ENCODE measurements around the gene MAD1L1. TPM values are rescaled to one million over a fixed set of nuclear protein-coding genes. Genes with fewer than 3 reads are reported as not detected.

Gene MAD1L1
- total RNA-seq, 2 experiments from 2014 or later: 157 to 160 TPM

DNA sequence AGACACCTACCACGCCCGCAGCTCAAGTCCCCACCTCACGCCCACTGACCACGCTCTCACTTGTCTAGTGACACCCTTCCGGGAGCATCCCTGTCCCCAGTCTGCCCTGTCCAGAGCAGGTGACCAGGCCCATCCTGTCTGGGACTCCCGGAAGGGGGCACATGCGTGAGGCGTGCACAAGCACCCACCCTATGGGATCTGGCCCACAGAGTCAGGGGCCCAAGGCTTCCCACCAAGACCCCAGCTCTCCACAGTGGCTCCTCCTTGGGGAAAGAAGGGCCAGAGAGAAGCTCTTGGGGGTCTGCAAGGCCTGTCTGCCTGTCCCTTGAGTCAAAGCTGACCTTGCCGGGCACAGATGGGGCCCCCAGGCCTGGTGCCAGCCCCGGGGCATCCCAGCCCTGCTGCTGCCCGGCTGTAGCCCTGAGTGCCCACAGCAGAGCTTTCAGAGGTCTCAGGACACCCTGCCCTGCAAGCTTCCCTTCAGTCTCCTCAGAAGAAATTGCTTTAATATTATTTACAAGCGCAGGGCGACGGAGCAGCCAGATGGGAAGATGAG lies 367.7 kb downstream of the MAD1L1 start:
- no peak overlapping the region for H3K4me3 ChIP-seq (ENCODE audit: low read length)
- no peak overlapping the region for H3K4me3 Mint-ChIP-seq
- no peaks in the 10 kb centered on the region for H3K9me3 Mint-ChIP-seq
- H3K27ac ChIP-seq (ENCODE audit: low read depth in 1 of 2, low read length in 2 of 2): no peak overlapping the region
- intact Hi-C loops (cut with DNase I, micrococcal nuclease): no loop called here
- peaks cover 24% of the 10 kb centered on the region for H3K36me3 Mint-ChIP-seq (ENCODE audit: low read depth)
- ChIA-PET POLR2A (no interaction called here), CTCF (no interaction called here)
- no peaks in the 10 kb centered on the region for H3K27me3 ChIP-seq (ENCODE audit: control insufficient read depth in 1 of 2, insufficient read depth in 2 of 2, low read length in 2 of 2)
- no peak overlapping the region for H3K27ac Mint-ChIP-seq
- H3K9me3 ChIP-seq (ENCODE audit: control insufficient read depth in 1 of 2, insufficient read depth in 1 of 2, low read length in 2 of 2): no peaks in the 10 kb centered on the region
- ATAC-seq (ENCODE audit: poor library complexity) (no peak), DNase-seq (no peak)
- no peaks in the 10 kb centered on the region for H3K27me3 Mint-ChIP-seq
- H3K4me1 Mint-ChIP-seq (ENCODE audit: low read depth): peaks cover 23% of the 10 kb centered on the region
- H3K4me1 ChIP-seq (ENCODE audit: insufficient read depth, low read length): peaks cover 12% of the 10 kb centered on the region
- TF ChIP-seq, protein P1, sequence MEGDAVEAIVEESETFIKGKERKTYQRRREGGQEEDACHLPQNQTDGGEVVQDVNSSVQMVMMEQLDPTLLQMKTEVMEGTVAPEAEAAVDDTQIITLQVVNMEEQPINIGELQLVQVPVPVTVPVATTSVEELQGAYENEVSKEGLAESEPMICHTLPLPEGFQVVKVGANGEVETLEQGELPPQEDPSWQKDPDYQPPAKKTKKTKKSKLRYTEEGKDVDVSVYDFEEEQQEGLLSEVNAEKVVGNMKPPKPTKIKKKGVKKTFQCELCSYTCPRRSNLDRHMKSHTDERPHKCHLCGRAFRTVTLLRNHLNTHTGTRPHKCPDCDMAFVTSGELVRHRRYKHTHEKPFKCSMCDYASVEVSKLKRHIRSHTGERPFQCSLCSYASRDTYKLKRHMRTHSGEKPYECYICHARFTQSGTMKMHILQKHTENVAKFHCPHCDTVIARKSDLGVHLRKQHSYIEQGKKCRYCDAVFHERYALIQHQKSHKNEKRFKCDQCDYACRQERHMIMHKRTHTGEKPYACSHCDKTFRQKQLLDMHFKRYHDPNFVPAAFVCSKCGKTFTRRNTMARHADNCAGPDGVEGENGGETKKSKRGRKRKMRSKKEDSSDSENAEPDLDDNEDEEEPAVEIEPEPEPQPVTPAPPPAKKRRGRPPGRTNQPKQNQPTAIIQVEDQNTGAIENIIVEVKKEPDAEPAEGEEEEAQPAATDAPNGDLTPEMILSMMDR (IDR thresholded peaks at IDR 0.05): no peak
- H3K36me3 ChIP-seq (ENCODE audit: insufficient read depth, low read length): peaks cover 30% of the 10 kb centered on the region

DNA sequence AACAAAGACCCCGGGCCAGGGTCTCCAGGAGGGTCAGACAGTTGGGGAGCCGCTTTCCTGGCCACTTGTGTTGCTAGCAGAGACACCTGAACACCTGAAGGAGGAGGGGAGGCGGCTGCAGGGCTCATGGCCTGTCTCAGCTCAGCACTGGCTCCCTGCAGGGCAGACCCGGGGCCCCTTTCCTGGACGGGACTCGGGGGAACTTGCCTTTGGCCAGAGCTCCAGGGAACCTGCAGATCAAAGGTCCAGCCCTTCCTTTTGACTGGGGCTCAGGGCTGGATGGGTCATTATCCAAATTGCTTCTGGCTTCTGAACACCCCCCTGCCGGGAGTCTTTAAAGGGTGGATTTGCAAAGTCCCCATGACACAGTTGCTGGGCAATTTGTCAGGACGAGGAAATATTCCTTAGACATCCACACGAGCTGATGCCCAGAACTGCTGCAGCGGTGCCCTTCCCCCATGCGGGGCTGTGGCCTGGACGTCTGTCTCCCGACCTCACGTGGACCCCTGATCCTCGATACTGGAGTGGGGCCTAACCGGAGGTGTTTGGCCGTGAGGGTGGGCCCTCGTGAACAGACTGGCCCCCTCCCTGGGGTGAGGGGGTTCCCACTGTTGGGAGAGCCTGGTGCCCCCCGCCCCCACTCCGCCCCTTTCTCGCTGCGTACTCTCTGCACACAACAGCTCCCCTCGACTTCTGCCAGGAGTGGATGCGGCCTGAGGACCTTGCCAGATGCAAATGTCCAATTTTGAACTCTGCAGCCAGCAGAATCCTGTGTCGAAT lies 368.4 kb downstream of the MAD1L1 start:
- ATAC-seq (ENCODE audit: poor library complexity) (no peak), DNase-seq (no peak)
- Histone ChIP-seq H3K9me3 (ENCODE audit: control insufficient read depth in 1 of 2, insufficient read depth in 1 of 2, low read length in 2 of 2) (no peaks in the 10 kb centered on the region), H3K27ac (ENCODE audit: low read depth in 1 of 2, low read length in 2 of 2) (no peak overlapping the region), H3K4me1 (ENCODE audit: insufficient read depth, low read length) (peaks cover 13% of the 10 kb centered on the region), H3K27me3 (ENCODE audit: control insufficient read depth in 1 of 2, insufficient read depth in 2 of 2, low read length in 2 of 2) (no peaks in the 10 kb centered on the region), H3K36me3 (ENCODE audit: insufficient read depth, low read length) (peaks cover 28% of the 10 kb centered on the region), H3K4me3 (ENCODE audit: low read length) (no peak overlapping the region)
- intact Hi-C loops (cut with DNase I, micrococcal nuclease): no loop called here
- peaks cover 18% of the 10 kb centered on the region for H3K4me1 Mint-ChIP-seq (ENCODE audit: low read depth)
- ChIA-PET POLR2A (no interaction called here), CTCF (no interaction called here)
- peaks cover 17% of the 10 kb centered on the region for H3K36me3 Mint-ChIP-seq (ENCODE audit: low read depth)
- no peaks in the 10 kb centered on the region for H3K9me3 Mint-ChIP-seq
- no peak overlapping the region for H3K4me3 Mint-ChIP-seq
- H3K27ac Mint-ChIP-seq: no peak overlapping the region
- TF ChIP-seq, protein P1 (IDR thresholded peaks at IDR 0.05): no peak
- H3K27me3 Mint-ChIP-seq: no peaks in the 10 kb centered on the region

DNA sequence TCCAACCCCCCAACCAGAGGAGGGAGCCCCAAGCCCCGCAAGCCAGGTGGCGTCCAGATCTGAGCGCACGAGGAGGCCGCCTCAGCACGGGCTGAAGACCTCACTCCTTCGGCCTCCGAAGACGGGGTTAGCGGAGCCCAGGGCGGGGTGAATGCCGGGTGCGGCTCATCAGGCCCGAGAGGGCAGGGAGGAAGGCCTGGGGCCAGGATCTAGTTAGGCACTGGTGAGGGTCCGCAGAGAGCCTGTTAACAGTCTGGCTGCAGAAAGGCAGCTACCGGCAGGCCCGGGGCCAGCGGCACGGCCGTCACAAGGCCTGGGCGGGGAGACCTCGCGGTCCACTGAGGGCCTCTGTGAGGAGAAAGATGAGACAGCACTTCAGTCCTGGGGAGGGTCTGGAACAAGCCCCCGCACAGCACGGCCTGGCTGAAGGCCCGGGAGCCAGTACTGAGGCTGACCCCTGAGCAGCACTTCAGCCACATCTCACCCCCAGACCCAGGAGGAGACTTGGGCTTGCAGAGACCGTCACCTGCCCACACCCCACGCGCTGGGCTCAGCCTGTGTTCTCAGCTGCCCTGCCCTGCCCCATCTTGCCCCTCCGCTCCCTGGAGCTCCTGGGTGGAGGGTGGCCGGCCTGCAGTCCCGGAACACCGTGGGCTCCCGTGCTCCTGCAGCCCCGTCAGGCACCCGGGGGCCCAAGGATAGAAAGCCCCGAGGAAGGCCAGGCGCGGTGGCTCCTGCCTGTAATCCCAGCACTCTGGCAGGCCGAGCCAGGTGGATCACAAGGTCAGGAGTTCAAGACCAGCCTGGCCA lies 369.4 kb downstream of the MAD1L1 start:
- Histone ChIP-seq H3K4me3 (ENCODE audit: low read length) (no peak overlapping the region), H3K36me3 (ENCODE audit: insufficient read depth, low read length) (peaks cover 27% of the 10 kb centered on the region), H3K9me3 (ENCODE audit: control insufficient read depth in 1 of 2, insufficient read depth in 1 of 2, low read length in 2 of 2) (no peaks in the 10 kb centered on the region), H3K27me3 (ENCODE audit: control insufficient read depth in 1 of 2, insufficient read depth in 2 of 2, low read length in 2 of 2) (no peaks in the 10 kb centered on the region), H3K27ac (ENCODE audit: low read depth in 1 of 2, low read length in 2 of 2) (no peak overlapping the region), H3K4me1 (ENCODE audit: insufficient read depth, low read length) (peaks cover 20% of the 10 kb centered on the region)
- no peaks in the 10 kb centered on the region for H3K9me3 Mint-ChIP-seq
- ATAC-seq (ENCODE audit: poor library complexity): no peak
- no peaks in the 10 kb centered on the region for H3K27me3 Mint-ChIP-seq
- DNase-seq: no peak
- H3K27ac Mint-ChIP-seq: no peak overlapping the region
- intact Hi-C loops (cut with DNase I, micrococcal nuclease): no loop called here
- CTCF ChIA-PET: no interaction called here
- POLR2A ChIA-PET: no interaction called here
- H3K36me3 Mint-ChIP-seq (ENCODE audit: low read depth): peaks cover 15% of the 10 kb centered on the region
- no peak overlapping the region for H3K4me3 Mint-ChIP-seq
- TF ChIP-seq, protein P1 (IDR thresholded peaks at IDR 0.05): no peak
- peaks cover 17% of the 10 kb centered on the region for H3K4me1 Mint-ChIP-seq (ENCODE audit: low read depth)
